Measurements from ENCODE around the gene TNS3. TPM values are rescaled to one million over a fixed set of nuclear protein-coding genes. Genes with fewer than 3 reads are reported as not detected.

The TNS3 gene
- total and polyA plus RNA-seq, 10 of the 15 experiments (the other 5 are each of a cell fraction or from before 2014, with no cell fraction given): 0.27 to 2.7 (median 0.79) TPM

- Histone ChIP-seq H3K9ac (ENCODE audit: control insufficient read depth, insufficient read depth, low read length) (no peak overlapping the region), H4K20me1 (ENCODE audit: control insufficient read depth, insufficient read depth) (no peaks in the 10 kb centered on the region), H3K9me3 (replicated peaks; ENCODE audit: control insufficient read depth, insufficient read depth, low read length) (no peaks in the 10 kb centered on the region), H3K36me3 (ENCODE audit: control insufficient read depth in 2 of 2, insufficient read depth in 2 of 2, low read length in 1 of 2) (no peaks in the 10 kb centered on the region), H2AFZ (ENCODE audit: control insufficient read depth, low read depth, low read length) (no peak overlapping the region), H3K4me3 (no peak overlapping the region), H3K4me2 (ENCODE audit: control insufficient read depth, insufficient read depth) (no peak overlapping the region), H3K4me1 (ENCODE audit: control insufficient read depth, insufficient read depth, low read length) (no peaks in the 10 kb centered on the region), H3K27ac (ENCODE audit: control insufficient read depth, insufficient read depth) (no peak overlapping the region), H3K79me2 (ENCODE audit: control insufficient read depth, insufficient read depth, low read length) (no peaks in the 10 kb centered on the region), H3K27me3 (replicated peaks in 1 of 2; ENCODE audit: control insufficient read depth in 2 of 2, insufficient read depth in 2 of 2, low read length in 1 of 2) (no peaks in the 10 kb centered on the region)
- intact Hi-C loops (cut with micrococcal nuclease; ENCODE audit: unreplicated experiment) (no loop called here), in situ Hi-C loops (cut with MboI) (no loop called here)
- no TSS peak for BruUV-seq (replicated peaks)
- SMC1A ChIA-PET (ENCODE audit: uncharacterized antibody, unreplicated experiment): no interaction called here
- FAIRE-seq: no peak
- no peak for ATAC-seq
- RAD21 ChIA-PET (ENCODE audit: unreplicated experiment): no interaction called here
- CTCF ChIA-PET: no interaction called here
- DNase-seq (ENCODE audit: low read depth, low spot score): no peak
- 25% methylated on average over 8 of the region's 8 CpGs for WGBS (ENCODE audit: insufficient coverage, insufficient replicate concordance, low lambda C conversion rate, missing lambda C conversion rate)
- POLR2A ChIA-PET: no interaction called here
- TF ChIP-seq, protein P1, sequence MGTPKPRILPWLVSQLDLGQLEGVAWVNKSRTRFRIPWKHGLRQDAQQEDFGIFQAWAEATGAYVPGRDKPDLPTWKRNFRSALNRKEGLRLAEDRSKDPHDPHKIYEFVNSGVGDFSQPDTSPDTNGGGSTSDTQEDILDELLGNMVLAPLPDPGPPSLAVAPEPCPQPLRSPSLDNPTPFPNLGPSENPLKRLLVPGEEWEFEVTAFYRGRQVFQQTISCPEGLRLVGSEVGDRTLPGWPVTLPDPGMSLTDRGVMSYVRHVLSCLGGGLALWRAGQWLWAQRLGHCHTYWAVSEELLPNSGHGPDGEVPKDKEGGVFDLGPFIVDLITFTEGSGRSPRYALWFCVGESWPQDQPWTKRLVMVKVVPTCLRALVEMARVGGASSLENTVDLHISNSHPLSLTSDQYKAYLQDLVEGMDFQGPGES (IDR thresholded peaks at IDR 0.05): no peak
- TF ChIP-seq NFYB (IDR thresholded peaks at IDR 0.05; ENCODE audit: insufficient read depth, low read depth, low read length) (no peak), ETV6 (conservative IDR thresholded peaks at IDR 0.05 in 1 of 2, IDR thresholded peaks at IDR 0.05 in 1 of 2; ENCODE audit: borderline replicate concordance in 1 of 2, low read depth in 1 of 2) (no peak), ZBTB40 (IDR thresholded peaks at IDR 0.05; ENCODE audit: borderline replicate concordance) (no peak), ASH2L (IDR thresholded peaks at IDR 0.05; ENCODE audit: borderline replicate concordance, low read depth) (no peak), ZNF622 (IDR thresholded peaks at IDR 0.05) (no peak), NFIC (IDR thresholded peaks at IDR 0.05; ENCODE audit: low read depth, low read length) (no peak), ATF7 (IDR thresholded peaks at IDR 0.05; ENCODE audit: low read depth) (no peak), GABPA (IDR thresholded peaks at IDR 0.05; ENCODE audit: low read depth) (no peak), SIX5 (IDR thresholded peaks at IDR 0.05; ENCODE audit: low read depth, low read length, severe bottlenecking) (no peak), EGR1 (IDR thresholded peaks at IDR 0.05; ENCODE audit: borderline replicate concordance in 1 of 2, low read depth in 2 of 2, low read length in 2 of 2) (no peak), TAF1 (IDR thresholded peaks at IDR 0.05; ENCODE audit: borderline replicate concordance, low read depth, low read length) (no peak), PAX5 (IDR thresholded peaks at IDR 0.05; ENCODE audit: borderline replicate concordance, low read depth, low read length) (no peak)
- TF ChIP-seq, protein P2, sequence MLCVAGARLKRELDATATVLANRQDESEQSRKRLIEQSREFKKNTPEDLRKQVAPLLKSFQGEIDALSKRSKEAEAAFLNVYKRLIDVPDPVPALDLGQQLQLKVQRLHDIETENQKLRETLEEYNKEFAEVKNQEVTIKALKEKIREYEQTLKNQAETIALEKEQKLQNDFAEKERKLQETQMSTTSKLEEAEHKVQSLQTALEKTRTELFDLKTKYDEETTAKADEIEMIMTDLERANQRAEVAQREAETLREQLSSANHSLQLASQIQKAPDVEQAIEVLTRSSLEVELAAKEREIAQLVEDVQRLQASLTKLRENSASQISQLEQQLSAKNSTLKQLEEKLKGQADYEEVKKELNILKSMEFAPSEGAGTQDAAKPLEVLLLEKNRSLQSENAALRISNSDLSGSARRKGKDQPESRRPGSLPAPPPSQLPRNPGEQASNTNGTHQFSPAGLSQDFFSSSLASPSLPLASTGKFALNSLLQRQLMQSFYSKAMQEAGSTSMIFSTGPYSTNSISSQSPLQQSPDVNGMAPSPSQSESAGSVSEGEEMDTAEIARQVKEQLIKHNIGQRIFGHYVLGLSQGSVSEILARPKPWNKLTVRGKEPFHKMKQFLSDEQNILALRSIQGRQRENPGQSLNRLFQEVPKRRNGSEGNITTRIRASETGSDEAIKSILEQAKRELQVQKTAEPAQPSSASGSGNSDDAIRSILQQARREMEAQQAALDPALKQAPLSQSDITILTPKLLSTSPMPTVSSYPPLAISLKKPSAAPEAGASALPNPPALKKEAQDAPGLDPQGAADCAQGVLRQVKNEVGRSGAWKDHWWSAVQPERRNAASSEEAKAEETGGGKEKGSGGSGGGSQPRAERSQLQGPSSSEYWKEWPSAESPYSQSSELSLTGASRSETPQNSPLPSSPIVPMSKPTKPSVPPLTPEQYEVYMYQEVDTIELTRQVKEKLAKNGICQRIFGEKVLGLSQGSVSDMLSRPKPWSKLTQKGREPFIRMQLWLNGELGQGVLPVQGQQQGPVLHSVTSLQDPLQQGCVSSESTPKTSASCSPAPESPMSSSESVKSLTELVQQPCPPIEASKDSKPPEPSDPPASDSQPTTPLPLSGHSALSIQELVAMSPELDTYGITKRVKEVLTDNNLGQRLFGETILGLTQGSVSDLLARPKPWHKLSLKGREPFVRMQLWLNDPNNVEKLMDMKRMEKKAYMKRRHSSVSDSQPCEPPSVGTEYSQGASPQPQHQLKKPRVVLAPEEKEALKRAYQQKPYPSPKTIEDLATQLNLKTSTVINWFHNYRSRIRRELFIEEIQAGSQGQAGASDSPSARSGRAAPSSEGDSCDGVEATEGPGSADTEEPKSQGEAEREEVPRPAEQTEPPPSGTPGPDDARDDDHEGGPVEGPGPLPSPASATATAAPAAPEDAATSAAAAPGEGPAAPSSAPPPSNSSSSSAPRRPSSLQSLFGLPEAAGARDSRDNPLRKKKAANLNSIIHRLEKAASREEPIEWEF (IDR thresholded peaks at IDR 0.05; ENCODE audit: insufficient replicate concordance, low read depth, low read length): no peak
Measured at GRCh38 chr7:47373871-47374451, 207.9 kb downstream of the TNS3 start.

Data from GM12878 (cell line).